Breast epithelium (tissue), 4 donors: Measurements from ENCODE around the gene COG2. TPM values are rescaled to one million over a fixed set of nuclear protein-coding genes. Genes with fewer than 3 reads are reported as not detected.

Experiments used
- DNase-seq, 2 donors: peaks; one replicate each; pipeline ENCODE4 v3.0.0-alpha.2; 2019; ENCODE audit warnings: low spot score in 2 of 2
- H3K27ac ChIP-seq, 2 donors: fragments of 200-600 bp; sonication (generic) in 1 of 2; one replicate each; pipeline ENCODE4 v1.5.1; 2016 to 2019; ENCODE audit warnings: mild to moderate bottlenecking in 1 of 2
- H3K27me3 ChIP-seq, 2 donors: fragments of 200-600 bp; sonication (generic) in 1 of 2; one replicate each; pipeline versions ENCODE4 v1.5.1 to v1.6.0; 2017 to 2019; ENCODE audit warnings: control low read depth in 1 of 2, mild to moderate bottlenecking in 1 of 2
- H3K36me3 ChIP-seq: fragments of 200-600 bp; one replicate; pipeline ENCODE4 v1.5.1; 2019
- H3K4me1 ChIP-seq, 2 donors: fragments of 200-600 bp; sonication (generic); one replicate each; pipeline ENCODE4 v1.5.1; 2016 to 2019; ENCODE audit warnings: control low read depth in 1 of 2
- H3K4me3 ChIP-seq, 3 donors: fragments of 200-600 bp; sonication (generic); 1 replicate in 2 of 3; 2 replicates in 1 of 3; pipeline ENCODE4 v1.5.1; 2016 to 2019; ENCODE audit warnings: mild to moderate bottlenecking in 3 of 3, moderate library complexity in 2 of 3
- H3K9me3 ChIP-seq, 2 donors: fragments of 200-600 bp; sonication (generic) in 1 of 2; one replicate each; pipeline ENCODE4 v1.5.1; 2016 to 2019; ENCODE audit warnings: control low read depth in 1 of 2
- CTCF ChIP-seq, 3 donors: fragments of 450-650 bp; IDR thresholded peaks; one replicate each; pipeline ENCODE4 v1.5.1; 2016 to 2017; ENCODE audit warnings: antibody characterized with exemption in 3 of 3, mild to moderate bottlenecking in 3 of 3, moderate library complexity in 3 of 3
- POLR2A ChIP-seq: fragments of 450-650 bp; IDR thresholded peaks from one replicate; pipeline ENCODE4 v1.6.1; 2016; ENCODE audit warnings: antibody characterized with exemption, mild to moderate bottlenecking, moderate library complexity
- POLR2AphosphoS5 ChIP-seq, 3 donors: sonication (generic); formaldehyde crosslinking; IDR thresholded peaks; one replicate each; pipeline ENCODE4 v1.6.1; 2017; ENCODE audit warnings: antibody characterized with exemption in 3 of 3
- intact Hi-C: fragments of 100-400 bp; cut with DNase I; formaldehyde crosslinking; loops from one replicate; pipeline ENCODE4 v1.15.1; 2023; ENCODE audit warnings: low total_unique reads
- total RNA-seq, 3 donors: library from RNA; depleted of rRNA; stranded (reverse); fragments of >200 nt; gene quantifications; one replicate each; pipeline ENCODE4 v1.1.0, GENCODE V29; 2016

COG2 gene
- total RNA-seq, 3 donors from 2014 or later = 22.9 to 44.3 (median 33.4) TPM

DNA sequence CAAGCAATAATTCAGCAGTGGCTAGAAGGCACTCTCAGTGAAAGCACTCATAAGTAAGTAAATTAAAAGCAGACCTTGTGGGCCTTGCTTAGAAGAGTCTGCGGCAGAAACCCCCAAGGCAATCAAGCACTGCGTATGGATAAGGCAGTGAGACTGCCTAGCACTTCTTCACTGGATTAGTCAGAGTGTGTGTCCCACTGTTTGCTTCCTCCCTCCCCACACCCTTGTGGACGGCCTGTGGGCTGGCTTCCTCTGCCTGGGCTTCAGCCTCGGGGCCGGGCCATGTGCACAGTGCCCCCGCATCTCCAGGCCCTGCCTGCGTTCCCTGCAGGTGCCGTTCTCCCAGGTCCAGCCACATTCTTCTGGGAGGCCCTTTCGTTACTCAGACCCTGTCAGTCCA is 47.8 kb downstream of the COG2 start:
- intact Hi-C loops = no loop called here
- Histone ChIP-seq H3K9me3 (no peaks in the 10 kb centered on the region), H3K27me3 (no peaks in the 10 kb centered on the region), H3K36me3 (peaks cover 9% of the 10 kb centered on the region), H3K4me3 (no peak overlapping the region), H3K4me1 (no peaks in the 10 kb centered on the region), H3K27ac (no peak overlapping the region)
- TF ChIP-seq POLR2A (no peak), POLR2AphosphoS5 (IDR thresholded peaks at IDR 0.05) (no peak)
- no peak for DNase-seq

GRCh38 chr1:230691615-230692014 is 49.3 kb downstream of the COG2 start:
- H3K9me3 ChIP-seq = no peaks in the 10 kb centered on the region
- no peaks in the 10 kb centered on the region for H3K27me3 ChIP-seq
- H3K36me3 ChIP-seq = peaks cover 9% of the 10 kb centered on the region
- no peak for DNase-seq
- intact Hi-C loops = no loop called here
- TF ChIP-seq POLR2AphosphoS5 (IDR thresholded peaks at IDR 0.05) = no peak
- no peak for TF ChIP-seq CTCF (IDR thresholded peaks at IDR 0.05)
- TF ChIP-seq POLR2A = no peak
- no peak overlapping the region for H3K27ac ChIP-seq
- H3K4me3 ChIP-seq = no peak overlapping the region
- H3K4me1 ChIP-seq = no peaks in the 10 kb centered on the region

DNA sequence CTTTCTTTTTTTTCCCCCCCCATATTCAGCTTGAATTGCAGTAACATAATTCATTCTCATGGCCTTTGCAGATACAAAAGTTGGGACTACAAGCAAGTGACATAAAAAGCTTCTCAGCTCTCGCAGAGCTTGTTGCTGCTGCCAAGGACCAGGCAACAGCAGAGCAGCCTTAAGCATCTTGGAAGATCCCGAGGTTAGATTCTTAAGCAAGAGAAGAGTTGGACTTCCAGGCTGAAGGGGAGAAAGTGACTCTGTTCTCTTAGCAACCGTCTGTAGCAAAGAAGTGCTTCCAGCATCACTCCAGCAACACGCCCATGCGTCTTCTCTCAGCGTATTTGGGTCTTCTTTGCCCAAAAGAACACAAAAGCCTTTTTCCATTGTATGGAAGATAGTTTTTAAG is 50.9 kb downstream of the COG2 start:
- Histone ChIP-seq H3K4me3 (no peak overlapping the region), H3K36me3 (no peaks in the 10 kb centered on the region), H3K9me3 (no peaks in the 10 kb centered on the region), H3K4me1 (no peaks in the 10 kb centered on the region), H3K27ac (no peak overlapping the region), H3K27me3 (no peaks in the 10 kb centered on the region)
- no peak for DNase-seq
- TF ChIP-seq POLR2AphosphoS5 (IDR thresholded peaks at IDR 0.05) (no peak), CTCF (IDR thresholded peaks at IDR 0.05) (no peak)
- intact Hi-C loops = no loop called here

GRCh38 chr1:230693777-230694176 is 51.5 kb downstream of the COG2 start:
- Histone ChIP-seq H3K27ac (no peak overlapping the region), H3K36me3 (no peaks in the 10 kb centered on the region), H3K4me3 (no peak overlapping the region), H3K27me3 (no peaks in the 10 kb centered on the region), H3K4me1 (no peaks in the 10 kb centered on the region), H3K9me3 (no peaks in the 10 kb centered on the region)
- TF ChIP-seq POLR2A (no peak), CTCF (IDR thresholded peaks at IDR 0.05) (no peak), POLR2AphosphoS5 (IDR thresholded peaks at IDR 0.05) (no peak)
- intact Hi-C loops = no loop called here
- DNase-seq = no peak

GRCh38 chr1:230694464-230694863 is 52.2 kb downstream of the COG2 start:
- Histone ChIP-seq H3K4me1 (no peaks in the 10 kb centered on the region), H3K9me3 (no peaks in the 10 kb centered on the region), H3K36me3 (no peaks in the 10 kb centered on the region), H3K27me3 (no peaks in the 10 kb centered on the region), H3K27ac (no peak overlapping the region), H3K4me3 (no peak overlapping the region)
- TF ChIP-seq POLR2A (no peak), CTCF (IDR thresholded peaks at IDR 0.05) (no peak), POLR2AphosphoS5 (IDR thresholded peaks at IDR 0.05) (no peak)
- no peak for DNase-seq
- intact Hi-C loops = no loop called here

- H3K4me1 ChIP-seq = no peaks in the 10 kb centered on the region
- H3K4me3 ChIP-seq = no peak overlapping the region
- no peaks in the 10 kb centered on the region for H3K36me3 ChIP-seq
- no peaks in the 10 kb centered on the region for H3K27me3 ChIP-seq
- no peak overlapping the region for H3K27ac ChIP-seq
- no peaks in the 10 kb centered on the region for H3K9me3 ChIP-seq
- no peak for DNase-seq
- intact Hi-C loops = no loop called here
- TF ChIP-seq CTCF (IDR thresholded peaks at IDR 0.05) (no peak), POLR2A (no peak), POLR2AphosphoS5 (IDR thresholded peaks at IDR 0.05) (no peak)
Measured at GRCh38 chr1:230694991-230695390, 52.7 kb downstream of the COG2 start.
